ENCODE results near the gene CALCOCO2. TPM values are rescaled to one million over a fixed set of nuclear protein-coding genes. Genes with fewer than 3 reads are reported as not detected.
"Not testable (repeated sequence)": the region's sequence is repeated elsewhere in the genome, so short reads cannot be mapped to it uniquely, and the experiment has no call there.

CALCOCO2 gene
- total and polyA plus RNA-seq, 10 of the 15 experiments (the other 5 are each of a cell fraction or from before 2014, with no cell fraction given) = 20.2 to 138 (median 53.1) TPM

DNA sequence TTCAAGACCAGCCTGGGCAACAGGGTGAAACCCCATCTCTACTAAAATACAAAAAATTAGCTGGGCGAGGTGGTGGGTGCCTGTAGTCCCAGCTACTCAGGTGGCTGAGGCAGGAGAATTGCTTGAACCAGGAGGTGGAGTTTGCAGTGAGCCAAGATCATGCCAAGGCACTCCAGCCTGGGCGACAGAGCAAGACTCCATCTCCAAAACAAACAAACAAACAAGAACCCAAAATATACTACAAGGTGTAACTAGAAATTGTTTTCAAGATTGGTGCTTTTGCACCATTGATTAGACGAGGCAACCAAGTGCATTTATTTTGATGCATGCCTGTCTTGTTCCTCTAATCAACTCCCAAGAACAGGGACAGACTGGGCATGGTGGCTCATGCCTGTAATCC is 41.6 kb downstream of the CALCOCO2 start:
- H3K4me2 ChIP-seq (ENCODE audit: control insufficient read depth, insufficient read depth); H3K9me3 ChIP-seq (replicated peaks; ENCODE audit: control insufficient read depth, insufficient read depth, low read length); H3K36me3 ChIP-seq (ENCODE audit: control insufficient read depth in 2 of 2, insufficient read depth in 2 of 2, low read length in 1 of 2); H3K9ac ChIP-seq (ENCODE audit: control insufficient read depth, insufficient read depth, low read length); ATAC-seq; intact Hi-C loops (cut with micrococcal nuclease; ENCODE audit: unreplicated experiment); H2AFZ ChIP-seq (ENCODE audit: control insufficient read depth, low read depth, low read length); in situ Hi-C loops (cut with MboI); DNase-seq (ENCODE audit: low read depth, low spot score); BruUV-seq (replicated peaks); FAIRE-seq; H3K4me3 ChIP-seq; H3K4me1 ChIP-seq (ENCODE audit: control insufficient read depth, insufficient read depth, low read length); H3K27me3 ChIP-seq (replicated peaks in 1 of 2; ENCODE audit: control insufficient read depth in 2 of 2, insufficient read depth in 2 of 2, low read length in 1 of 2); H4K20me1 ChIP-seq (ENCODE audit: control insufficient read depth, insufficient read depth); H3K79me2 ChIP-seq (ENCODE audit: control insufficient read depth, insufficient read depth, low read length); H3K27ac ChIP-seq (ENCODE audit: control insufficient read depth, insufficient read depth): not testable (repeated sequence)
- ChIA-PET SMC1A (ENCODE audit: uncharacterized antibody, unreplicated experiment) (interaction anchor here (0.7 to 11.9 kb wide), 2 partner anchors 8 to 54 kb away, joined by 3 to 281 read pairs; partner anchors contain the start of gene TTLL6), CTCF (interaction anchor here (1.3 to 18.3 kb wide), 4 partner anchors 12 to 194 kb away, joined by 8 to 490 read pairs (median 243); partner anchors contain the start of gene TTLL6), RAD21 (ENCODE audit: unreplicated experiment) (interaction anchor here (0.6 to 17.3 kb wide), 3 partner anchors 16 to 62 kb away, joined by 3 to 376 read pairs (median 3); partner anchors contain the start of gene TTLL6), POLR2A (interaction anchor here (1.4 kb wide), 1 partner anchor 37 kb away, joined by 3 read pairs; no protein-coding TSS in a partner anchor)
- WGBS (ENCODE audit: insufficient coverage, insufficient replicate concordance, low lambda C conversion rate, missing lambda C conversion rate) = 62% methylated on average over 3 of the region's 3 CpGs

DNA sequence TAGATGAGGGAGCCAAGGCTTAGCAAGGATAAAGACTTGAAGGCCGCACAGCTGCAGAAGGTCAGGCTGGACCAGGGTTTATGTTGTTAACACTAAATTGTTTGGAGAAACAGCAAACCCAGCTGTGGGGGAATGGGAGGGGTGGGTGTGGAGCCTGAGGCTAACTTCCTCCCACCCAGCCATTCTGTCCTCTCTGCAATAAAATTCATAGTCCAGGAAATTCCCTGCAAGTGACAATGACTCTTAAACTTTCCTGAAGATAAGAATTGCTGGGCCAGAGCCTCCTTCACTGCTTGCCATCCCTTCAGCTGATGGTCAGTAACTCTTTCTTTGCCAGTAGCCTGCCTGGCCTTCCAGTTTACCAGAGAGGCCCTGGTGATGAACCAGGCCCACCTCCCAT is 42.4 kb downstream of the CALCOCO2 start:
- BruUV-seq (replicated peaks) = no TSS peak
- SMC1A ChIA-PET (ENCODE audit: uncharacterized antibody, unreplicated experiment) = interaction anchor here (0.6 to 11.9 kb wide), 6 partner anchors 10 to 156 kb away, joined by 3 to 281 read pairs (median 6); partner anchors contain the start of gene TTLL6
- TF ChIP-seq, protein P1, sequence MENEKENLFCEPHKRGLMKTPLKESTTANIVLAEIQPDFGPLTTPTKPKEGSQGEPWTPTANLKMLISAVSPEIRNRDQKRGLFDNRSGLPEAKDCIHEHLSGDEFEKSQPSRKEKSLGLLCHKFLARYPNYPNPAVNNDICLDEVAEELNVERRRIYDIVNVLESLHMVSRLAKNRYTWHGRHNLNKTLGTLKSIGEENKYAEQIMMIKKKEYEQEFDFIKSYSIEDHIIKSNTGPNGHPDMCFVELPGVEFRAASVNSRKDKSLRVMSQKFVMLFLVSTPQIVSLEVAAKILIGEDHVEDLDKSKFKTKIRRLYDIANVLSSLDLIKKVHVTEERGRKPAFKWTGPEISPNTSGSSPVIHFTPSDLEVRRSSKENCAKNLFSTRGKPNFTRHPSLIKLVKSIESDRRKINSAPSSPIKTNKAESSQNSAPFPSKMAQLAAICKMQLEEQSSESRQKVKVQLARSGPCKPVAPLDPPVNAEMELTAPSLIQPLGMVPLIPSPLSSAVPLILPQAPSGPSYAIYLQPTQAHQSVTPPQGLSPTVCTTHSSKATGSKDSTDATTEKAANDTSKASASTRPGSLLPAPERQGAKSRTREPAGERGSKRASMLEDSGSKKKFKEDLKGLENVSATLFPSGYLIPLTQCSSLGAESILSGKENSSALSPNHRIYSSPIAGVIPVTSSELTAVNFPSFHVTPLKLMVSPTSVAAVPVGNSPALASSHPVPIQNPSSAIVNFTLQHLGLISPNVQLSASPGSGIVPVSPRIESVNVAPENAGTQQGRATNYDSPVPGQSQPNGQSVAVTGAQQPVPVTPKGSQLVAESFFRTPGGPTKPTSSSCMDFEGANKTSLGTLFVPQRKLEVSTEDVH (IDR thresholded peaks at IDR 0.05; ENCODE audit: low read depth, partially characterized antibody) = no peak
- TF ChIP-seq ZZZ3 (IDR thresholded peaks at IDR 0.05; ENCODE audit: control insufficient read depth, insufficient read length, low read depth) = no peak
- no peak for TF ChIP-seq KAT2A (conservative IDR thresholded peaks at IDR 0.05; ENCODE audit: control insufficient read depth, low read depth, low read length)
- TF ChIP-seq PML (IDR thresholded peaks at IDR 0.05; ENCODE audit: low read length) = no peak
- TF ChIP-seq NRF1 (conservative IDR thresholded peaks at IDR 0.05; ENCODE audit: low read depth, low read length) = no peak
- no peak for TF ChIP-seq TBL1XR1 (IDR thresholded peaks at IDR 0.05; ENCODE audit: low read depth, low read length)
- no peak for TF ChIP-seq BCL11A (IDR thresholded peaks at IDR 0.05; ENCODE audit: low read depth, low read length)
- no peak for TF ChIP-seq FOS (IDR thresholded peaks at IDR 0.05; ENCODE audit: borderline replicate concordance, extremely low read depth, insufficient read length)
- TF ChIP-seq RUNX3 (IDR thresholded peaks at IDR 0.05; ENCODE audit: low read length) = no peak
- TF ChIP-seq ZNF384 (IDR thresholded peaks at IDR 0.05; ENCODE audit: borderline replicate concordance, low read depth, low read length) = no peak
- TF ChIP-seq EP300 (IDR thresholded peaks at IDR 0.05; ENCODE audit: borderline replicate concordance in 1 of 2, control insufficient read depth in 1 of 2, low read depth in 2 of 2, low read length in 2 of 2) = no peak
- TF ChIP-seq, protein P2, sequence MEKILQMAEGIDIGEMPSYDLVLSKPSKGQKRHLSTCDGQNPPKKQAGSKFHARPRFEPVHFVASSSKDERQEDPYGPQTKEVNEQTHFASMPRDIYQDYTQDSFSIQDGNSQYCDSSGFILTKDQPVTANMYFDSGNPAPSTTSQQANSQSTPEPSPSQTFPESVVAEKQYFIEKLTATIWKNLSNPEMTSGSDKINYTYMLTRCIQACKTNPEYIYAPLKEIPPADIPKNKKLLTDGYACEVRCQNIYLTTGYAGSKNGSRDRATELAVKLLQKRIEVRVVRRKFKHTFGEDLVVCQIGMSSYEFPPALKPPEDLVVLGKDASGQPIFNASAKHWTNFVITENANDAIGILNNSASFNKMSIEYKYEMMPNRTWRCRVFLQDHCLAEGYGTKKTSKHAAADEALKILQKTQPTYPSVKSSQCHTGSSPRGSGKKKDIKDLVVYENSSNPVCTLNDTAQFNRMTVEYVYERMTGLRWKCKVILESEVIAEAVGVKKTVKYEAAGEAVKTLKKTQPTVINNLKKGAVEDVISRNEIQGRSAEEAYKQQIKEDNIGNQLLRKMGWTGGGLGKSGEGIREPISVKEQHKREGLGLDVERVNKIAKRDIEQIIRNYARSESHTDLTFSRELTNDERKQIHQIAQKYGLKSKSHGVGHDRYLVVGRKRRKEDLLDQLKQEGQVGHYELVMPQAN (conservative IDR thresholded peaks at IDR 0.05) = no peak

More for the DNA sequence above, 42.4 kb downstream of the CALCOCO2 start:
- Histone ChIP-seq H3K27ac (ENCODE audit: control insufficient read depth, insufficient read depth) (no peak overlapping the region), H3K9ac (ENCODE audit: control insufficient read depth, insufficient read depth, low read length) (no peak overlapping the region), H3K9me3 (replicated peaks; ENCODE audit: control insufficient read depth, insufficient read depth, low read length) (no peaks in the 10 kb centered on the region), H4K20me1 (ENCODE audit: control insufficient read depth, insufficient read depth) (no peaks in the 10 kb centered on the region), H3K4me2 (ENCODE audit: control insufficient read depth, insufficient read depth) (no peak overlapping the region), H2AFZ (ENCODE audit: control insufficient read depth, low read depth, low read length) (no peak overlapping the region), H3K4me1 (ENCODE audit: control insufficient read depth, insufficient read depth, low read length) (peaks cover 16% of the 10 kb centered on the region), H3K4me3 (no peak overlapping the region), H3K36me3 (ENCODE audit: control insufficient read depth in 2 of 2, insufficient read depth in 2 of 2, low read length in 1 of 2) (no peaks in the 10 kb centered on the region), H3K79me2 (ENCODE audit: control insufficient read depth, insufficient read depth, low read length) (no peaks in the 10 kb centered on the region), H3K27me3 (replicated peaks in 1 of 2; ENCODE audit: control insufficient read depth in 2 of 2, insufficient read depth in 2 of 2, low read length in 1 of 2) (no peaks in the 10 kb centered on the region)
- DNase-seq (ENCODE audit: low read depth, low spot score) (no peak), FAIRE-seq (no peak), ATAC-seq (no peak)
- intact Hi-C loops (cut with micrococcal nuclease; ENCODE audit: unreplicated experiment) = no loop called here
- RAD21 ChIA-PET (ENCODE audit: unreplicated experiment) = interaction anchor here (0.8 to 17.3 kb wide), 5 partner anchors 10 to 148 kb away, joined by 3 to 376 read pairs (median 3); partner anchors contain the start of gene TTLL6
- CTCF ChIA-PET = interaction anchor here (0.6 to 18.3 kb wide), 8 partner anchors 9 to 197 kb away, joined by 3 to 490 read pairs (median 6); partner anchors contain the start of gene TTLL6
- WGBS (ENCODE audit: insufficient coverage, insufficient replicate concordance, low lambda C conversion rate, missing lambda C conversion rate) = 100% methylated on average over 1 of the region's 1 CpG
- in situ Hi-C loops (cut with MboI) = no loop called here
- POLR2A ChIA-PET = interaction anchor here (1.1 kb wide), 1 partner anchor 39 kb away, joined by 4 read pairs; no protein-coding TSS in a partner anchor
